ENCODE measurements around the gene IFNA1.

The IFNA1 gene

GRCh38 chr9:21470126-21470525 lies 29.9 kb downstream of the IFNA1 start:
- H3K4me1 Mint-ChIP-seq (ENCODE audit: low read depth): no peaks in the 10 kb centered on the region
- no peaks in the 10 kb centered on the region for H3K9me3 Mint-ChIP-seq
- no peaks in the 10 kb centered on the region for H3K36me3 Mint-ChIP-seq (ENCODE audit: low read depth)
- H3K27ac Mint-ChIP-seq: no peak overlapping the region
- H3K27me3 Mint-ChIP-seq (ENCODE audit: low read depth): peaks cover 27% of the 10 kb centered on the region
- H3K4me3 Mint-ChIP-seq: no peak overlapping the region

DNA sequence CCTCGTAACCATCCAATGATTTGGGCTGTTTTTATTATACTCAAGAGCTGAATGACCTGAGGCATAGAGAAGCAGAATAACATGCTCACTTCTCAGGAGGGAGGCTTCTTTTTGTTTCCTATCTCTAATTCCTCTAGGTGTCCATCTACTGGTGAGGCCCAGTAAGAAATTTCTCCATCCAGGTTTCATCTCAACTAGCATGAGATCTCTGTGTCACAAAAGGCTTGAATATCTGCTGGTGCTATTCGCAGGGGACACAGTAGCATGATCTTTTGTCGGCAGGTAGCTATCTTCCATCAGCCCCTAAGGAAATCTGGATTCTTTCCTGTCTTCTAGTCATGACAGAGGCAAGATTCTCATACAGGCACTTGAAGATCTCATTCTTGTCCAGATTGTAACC lies 33.0 kb downstream of the IFNA1 start:
- H3K27me3 Mint-ChIP-seq (ENCODE audit: low read depth): peaks cover 16% of the 10 kb centered on the region
- H3K36me3 Mint-ChIP-seq (ENCODE audit: low read depth): no peaks in the 10 kb centered on the region
- no peaks in the 10 kb centered on the region for H3K4me1 Mint-ChIP-seq (ENCODE audit: low read depth)
- H3K9me3 Mint-ChIP-seq: no peaks in the 10 kb centered on the region
- H3K27ac Mint-ChIP-seq: no peak overlapping the region
- no peak overlapping the region for H3K4me3 Mint-ChIP-seq

DNA sequence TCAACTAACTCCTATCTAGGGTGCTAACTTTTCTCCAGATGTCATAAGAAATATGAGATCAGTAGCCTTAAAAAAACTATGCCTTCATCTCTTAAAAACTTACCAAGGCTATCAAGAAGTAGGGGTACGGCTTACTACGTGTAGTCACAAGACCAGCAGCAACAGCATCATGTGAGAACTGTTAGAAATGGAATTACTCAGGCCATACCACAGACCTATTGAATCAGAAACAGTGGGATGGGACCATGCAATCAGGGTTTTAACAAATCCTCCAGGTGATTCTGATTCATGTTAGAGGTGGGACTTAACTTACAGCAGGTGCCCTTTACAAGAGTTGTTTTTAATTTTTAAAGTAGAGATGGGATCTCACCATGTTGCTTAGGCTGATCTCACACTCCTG lies 37.2 kb downstream of the IFNA1 start:
- Mint-ChIP-seq H3K27me3 (ENCODE audit: low read depth) (peaks cover 5% of the 10 kb centered on the region), H3K9me3 (no peaks in the 10 kb centered on the region), H3K36me3 (ENCODE audit: low read depth) (no peaks in the 10 kb centered on the region), H3K27ac (no peak overlapping the region), H3K4me1 (ENCODE audit: low read depth) (peaks cover 2% of the 10 kb centered on the region), H3K4me3 (no peak overlapping the region)

- H3K9me3 Mint-ChIP-seq: no peaks in the 10 kb centered on the region
- no peak overlapping the region for H3K4me3 Mint-ChIP-seq
- H3K27me3 Mint-ChIP-seq (ENCODE audit: low read depth): peaks cover 8% of the 10 kb centered on the region
- peaks cover 2% of the 10 kb centered on the region for H3K4me1 Mint-ChIP-seq (ENCODE audit: low read depth)
- H3K27ac Mint-ChIP-seq: no peak overlapping the region
- H3K36me3 Mint-ChIP-seq (ENCODE audit: low read depth): no peaks in the 10 kb centered on the region
These were observed 39.0 kb downstream of the IFNA1 start for GRCh38 chr9:21479152-21479702.

GRCh38 chr9:21481470-21482056 lies 41.3 kb downstream of the IFNA1 start:
- peaks cover 13% of the 10 kb centered on the region for H3K27me3 Mint-ChIP-seq (ENCODE audit: low read depth)
- H3K4me3 Mint-ChIP-seq: no peak overlapping the region

DNA sequence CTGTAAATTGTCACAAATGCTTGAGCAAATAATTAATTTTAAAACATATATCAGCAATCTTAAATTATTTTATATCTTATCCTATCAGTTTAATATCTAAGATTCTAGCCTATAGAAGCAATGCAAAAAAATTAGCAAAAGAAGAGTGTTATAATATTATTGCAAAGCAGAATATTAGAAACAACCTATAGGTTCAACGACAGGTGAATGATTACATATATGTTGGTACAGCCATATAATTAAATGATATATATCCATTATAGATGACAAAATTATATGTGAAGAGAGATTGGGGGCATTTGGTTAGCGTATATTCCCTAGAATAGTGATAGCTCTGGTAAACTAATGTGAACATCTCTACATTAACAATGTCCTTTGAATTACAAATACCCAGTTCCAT lies 42.0 kb downstream of the IFNA1 start, which contains the start of gene IFNE:
IFNE (minus strand) TSS at position 101 of the 400 bp plus-strand sequence. CDS start 619 bp downstream, outside the sequence.
- Mint-ChIP-seq H3K4me3 (no peak within 1 kb of the TSS), H3K36me3 (ENCODE audit: low read depth) (no peaks in the 10 kb centered on the region), H3K27me3 (ENCODE audit: low read depth) (peaks cover 13% of the 10 kb centered on the region), H3K9me3 (no peaks in the 10 kb centered on the region), H3K4me1 (ENCODE audit: low read depth) (peaks cover 2% of the 10 kb centered on the region), H3K27ac (no peak within 1 kb of the TSS)

More at GRCh38 chr9:21481470-21482056, 41.3 kb downstream of the IFNA1 start:
- no peaks in the 10 kb centered on the region for H3K9me3 Mint-ChIP-seq
- H3K36me3 Mint-ChIP-seq (ENCODE audit: low read depth): no peaks in the 10 kb centered on the region
- H3K27ac Mint-ChIP-seq: no peak overlapping the region
- peaks cover 2% of the 10 kb centered on the region for H3K4me1 Mint-ChIP-seq (ENCODE audit: low read depth)

Data from T-helper 1 cell treated with Interleukin-12 subunit alpha and Interleukin-12 subunit beta and Interleukin-4 antibody, amounts not matched to agents 30 μg/mL and 1 μg/mL, for 36 hours (primary cell).